Hypothalamus (tissue), 51 donors: Measurements from ENCODE around the gene SUN2.

Source experiments
- DNase-seq, 51 donors: peaks; one replicate each; lab custom pipeline; 2025; lab: John Stamatoyannopoulos, UW

SUN2 gene

GRCh38 chr22:38700789-38701628, 54.8 kb downstream of the SUN2 start, which contains the start of gene JOSD1:
Gene JOSD1 (minus strand): TSS chr22:38700943. CDS start chr22:38699987, 956 bp downstream.
- peak; percentile 39 to 97 (median 90) for DNase-seq

DNA sequence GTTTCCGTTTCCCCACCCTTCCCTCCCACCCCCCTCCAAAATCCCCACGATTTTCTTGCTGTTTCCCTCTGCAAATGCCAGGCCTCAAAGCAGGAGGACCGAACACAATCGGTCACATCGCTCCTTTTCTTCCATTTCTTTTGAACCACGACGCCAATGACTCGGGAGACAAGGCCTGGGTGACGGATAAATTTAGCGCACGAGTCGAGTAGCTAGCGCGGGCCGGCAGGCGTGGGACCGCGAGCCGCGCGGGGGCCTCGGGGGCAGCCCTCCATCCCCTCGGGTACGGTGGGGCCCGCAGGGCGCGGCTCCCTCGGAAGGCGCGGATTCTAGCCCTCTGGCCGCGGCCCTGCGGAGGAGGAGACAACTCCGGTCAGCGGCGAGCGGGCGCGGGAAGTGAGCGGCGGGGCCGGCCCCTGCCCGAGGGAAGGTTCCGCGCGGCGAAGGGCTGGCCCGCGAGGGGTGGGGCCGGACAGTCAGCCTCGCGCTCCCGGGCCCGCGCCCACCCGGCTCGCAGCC, 55.5 kb downstream of the SUN2 start:
- DNase-seq, result peak in 9 of 51 donors; percentile 40 to 78 (median 59)

DNA sequence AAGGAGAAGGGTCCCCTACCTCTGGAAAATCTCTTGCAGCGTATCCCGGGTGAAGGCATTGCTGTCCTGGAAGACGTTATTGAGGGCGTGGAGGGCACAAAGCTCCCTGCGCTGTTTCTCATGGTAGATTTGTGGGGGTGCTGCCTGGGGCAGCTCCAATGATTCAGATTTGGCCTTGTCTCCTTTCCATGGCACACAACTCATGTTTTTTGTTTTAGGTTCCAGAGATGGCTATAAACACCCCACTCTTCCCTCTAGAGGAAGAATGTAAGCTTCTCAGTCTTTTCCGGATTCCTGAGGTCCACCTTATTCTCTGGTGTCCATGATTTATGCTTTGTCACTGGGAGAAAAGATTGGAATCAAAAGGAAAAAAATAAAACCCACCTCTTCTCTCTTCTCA, 56.0 kb downstream of the SUN2 start:
- DNase-seq, result peak in 1 of 51 donors; percentile 33

DNA sequence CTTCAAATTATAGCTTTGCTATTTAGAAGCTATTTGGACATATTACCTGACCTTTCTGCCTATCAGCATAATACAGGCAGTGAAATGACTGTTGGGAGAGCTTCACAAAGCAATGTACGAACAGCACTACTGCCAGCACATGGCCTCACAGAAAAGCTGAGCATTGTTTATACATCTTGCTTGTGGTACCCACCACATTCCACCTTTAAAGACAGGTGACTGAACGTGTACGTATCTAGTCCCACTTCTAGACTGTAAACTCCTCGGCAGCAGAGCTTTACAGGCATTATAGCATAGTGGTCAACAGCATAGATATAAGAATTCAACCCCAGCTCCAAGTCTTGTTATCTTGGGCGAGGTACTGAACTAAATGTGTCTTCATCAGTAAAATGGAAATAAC, 56.7 kb downstream of the SUN2 start:
- DNase-seq, result no peak

- DNase-seq, result no peak
These were observed 57.2 kb downstream of the SUN2 start for GRCh38 chr22:38698407-38699094.

- DNase-seq, result peak in 1 of 51 donors; percentile 11
These were observed 58.2 kb downstream of the SUN2 start for GRCh38 chr22:38697425-38698089.

DNA sequence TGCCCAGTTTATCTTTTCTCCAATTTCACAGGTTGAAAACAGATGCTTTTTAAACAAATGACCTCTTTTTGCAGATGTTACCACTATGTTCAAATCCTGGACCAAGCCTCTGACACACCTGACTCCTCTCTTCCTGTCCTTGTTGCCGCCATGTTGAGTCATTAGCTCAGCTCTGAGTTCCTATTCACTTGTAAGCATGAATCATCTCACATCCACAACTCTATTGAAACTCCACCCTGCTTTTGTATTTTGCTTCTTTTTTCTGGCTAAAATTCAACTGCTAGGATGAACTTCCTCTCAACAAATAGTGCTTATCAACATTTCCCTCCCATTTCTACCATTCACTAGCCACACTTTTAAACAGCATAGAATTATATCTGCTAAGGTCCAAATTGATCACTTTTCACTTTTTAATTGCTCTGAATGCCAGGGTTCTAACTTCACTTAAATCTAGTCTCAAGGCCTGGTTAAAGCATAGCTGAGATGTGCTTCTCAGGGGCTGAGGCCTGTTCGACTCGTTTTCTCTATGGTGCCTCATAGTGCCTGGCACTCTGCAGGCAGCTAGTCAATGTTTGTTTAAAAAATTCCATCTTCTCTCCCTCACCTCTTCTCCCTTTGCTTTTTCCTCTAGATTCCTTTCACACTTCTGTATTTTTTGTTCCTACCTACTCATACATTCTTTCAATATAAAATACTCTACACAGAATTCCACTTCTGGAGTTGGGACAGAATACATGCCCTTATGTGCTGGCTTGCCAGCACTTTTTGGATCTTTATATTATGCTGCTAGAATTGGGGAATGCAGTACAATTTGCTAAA, 59.0 kb downstream of the SUN2 start:
- DNase-seq, result no peak

- no peak for DNase-seq
These were observed 60.9 kb downstream of the SUN2 start for GRCh38 chr22:38694940-38695339.

- DNase-seq, result no peak
These were observed 61.7 kb downstream of the SUN2 start for GRCh38 chr22:38694049-38694448.

DNA sequence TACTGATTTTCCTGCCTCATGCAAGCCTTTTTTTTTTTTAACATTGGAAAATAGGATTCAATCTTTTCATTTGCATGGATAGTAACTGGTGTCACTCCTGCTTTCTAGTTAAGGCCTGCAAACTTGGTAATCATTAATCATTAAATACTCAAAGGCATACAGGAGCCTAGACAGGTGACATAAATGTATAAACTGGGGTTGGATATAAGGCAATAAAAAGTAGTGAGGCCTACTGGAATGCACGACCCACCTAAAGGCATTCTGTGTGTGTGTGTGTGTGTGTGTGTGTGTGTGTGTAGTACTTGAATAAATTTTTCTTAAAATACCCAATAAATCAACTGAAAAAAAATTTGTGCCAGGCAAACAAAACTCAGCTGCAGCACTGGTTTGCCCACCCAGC, 66.1 kb downstream of the SUN2 start:
- no peak for DNase-seq

DNA sequence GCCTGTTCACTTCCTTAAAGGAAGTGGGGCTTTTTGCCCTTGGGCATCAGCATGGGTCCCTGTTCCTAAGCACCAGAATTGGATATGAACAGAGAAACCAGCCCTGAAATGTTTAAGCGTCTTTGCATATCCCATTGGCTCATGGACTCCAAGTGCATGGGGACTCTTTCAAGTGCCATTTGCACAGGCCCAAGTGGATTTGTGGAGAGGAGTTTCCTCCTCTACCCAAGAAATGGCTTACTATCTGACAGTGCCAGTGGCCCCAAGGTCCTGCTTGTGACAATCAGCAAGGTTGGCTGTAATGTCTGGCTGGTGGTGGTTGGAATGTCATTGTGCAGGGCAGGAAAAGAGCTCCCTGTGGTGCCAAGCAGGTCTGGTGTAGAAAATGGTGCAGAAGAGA, 70.0 kb downstream of the SUN2 start:
- DNase-seq, result no peak

- DNase-seq, result no peak
These were observed 70.9 kb downstream of the SUN2 start for GRCh38 chr22:38684895-38685294.
